Panc1 (cell line): Measurements from ENCODE around the gene CDS2. TPM values are rescaled to one million over a fixed set of nuclear protein-coding genes. Genes with fewer than 3 reads are reported as not detected.

ENCODE experiments used
- ATAC-seq: fragments of 200-7000 bp; cut with Tn5 transposase; 2 replicates; pipeline ENCODE4 v1.9.1; 2020; ENCODE audit warnings: mild to moderate bottlenecking, moderate library complexity
- BruUV-seq: library from RNA; stranded (reverse); fragments of 400-500 nt; replicated peaks from 2 replicates; lab custom pipeline; 2021; lab: Mats Ljungman, UMichigan
- CTCF ChIA-PET: fragments of 300-600 bp; sonication (Branson Sonifier 250); formaldehyde crosslinking; loops from one replicate; lab custom pipeline; 2022; ENCODE audit warnings: antibody characterized with exemption; lab: Charles Lee
- POLR2A ChIA-PET: fragments of 300-600 bp; sonication (Branson Sonifier 250); formaldehyde crosslinking; loops from one replicate; lab custom pipeline; 2022; ENCODE audit warnings: antibody characterized with exemption; lab: Charles Lee
- DNase-seq: peaks from one replicate; pipeline ENCODE4 v3.0.0-alpha.2; 2010; ENCODE audit warnings: low read depth, low spot score
- H3K27ac ChIP-seq: 2 replicates; pipeline ENCODE4 v1.5.1; 2011; ENCODE audit warnings: mild to moderate bottlenecking, low read length, inconsistent platforms
- H3K27me3 ChIP-seq: fragments of 200-500 bp; sonication (Bioruptor generic); 2 replicates; pipeline ENCODE4 v1.6.0; 2014; ENCODE audit warnings: low read length, inconsistent platforms; ENCODE audit not compliant: control insufficient read depth, insufficient read depth
- H3K36me3 ChIP-seq: fragments of 200-500 bp; sonication (Bioruptor generic); 2 replicates; pipeline ENCODE4 v1.5.1; 2014; ENCODE audit warnings: inconsistent platforms, mild to moderate bottlenecking, low read length, moderate library complexity; ENCODE audit not compliant: control insufficient read depth, insufficient read depth
- H3K4me1 ChIP-seq: 2 replicates; pipeline ENCODE4 v1.5.1; 2011; ENCODE audit warnings: inconsistent platforms, mild to moderate bottlenecking, low read length, moderate library complexity; ENCODE audit not compliant: control insufficient read depth, insufficient read depth
- H3K4me3 ChIP-seq, 2 experiments: 2 replicates each; pipeline ENCODE4 v1.5.1; 2011 to 2012; ENCODE audit warnings: low read depth in 2 of 2, low read length in 2 of 2, mild to moderate bottlenecking in 2 of 2, inconsistent platforms in 1 of 2, moderate library complexity in 1 of 2
- H3K9me3 ChIP-seq: fragments of 200-500 bp; sonication (Bioruptor generic); 2 replicates; pipeline ENCODE4 v1.5.1; 2014; ENCODE audit warnings: low read depth, mild to moderate bottlenecking, inconsistent platforms, low read length, moderate library complexity; ENCODE audit not compliant: control insufficient read depth, insufficient read depth
- POLR2AphosphoS5 ChIP-seq: IDR thresholded peaks from 2 replicates; pipeline ENCODE4 v1.6.1; 2012; ENCODE audit warnings: mild to moderate bottlenecking, low read depth, low read length, moderate library complexity
- SIN3A ChIP-seq: IDR thresholded peaks from 2 replicates; pipeline ENCODE4 v1.6.1; 2012; ENCODE audit warnings: low read depth, mild to moderate bottlenecking, low read length, moderate library complexity, borderline replicate concordance; ENCODE audit not compliant: insufficient read depth
- TCF7L2 ChIP-seq: IDR thresholded peaks from 2 replicates; pipeline ENCODE4 v1.6.1; 2011; ENCODE audit warnings: mild to moderate bottlenecking, low read depth, low read length, inconsistent platforms
- in situ Hi-C: cut with HindIII; loops from 2 replicates; pipeline ENCODE4 v1.10.0; 2016; ENCODE audit warnings: low sequenced_read_pairs, low pct_unique_long_range_greater_than_20kb
- intact Hi-C: fragments of 100-400 bp; cut with micrococcal nuclease; formaldehyde crosslinking; loops from one replicate; pipeline ENCODE4 v1.10.0; 2022; ENCODE audit not compliant: unreplicated experiment
- total RNA-seq: library from RNA; stranded (reverse); gene quantifications from one replicate; pipeline ENCODE4 v1.2.1, GENCODE V29; 2021; ENCODE audit not compliant: unreplicated experiment
- TF ChIP-seq, protein P1 (sequence below): fragments of 450-650 bp; IDR thresholded peaks from 2 replicates; pipeline ENCODE4 v1.5.1; 2017; ENCODE audit warnings: mild to moderate bottlenecking
- TF ChIP-seq, protein P2 (sequence below), 2 experiments: IDR thresholded peaks; 2 replicates each; pipeline ENCODE4 v1.6.1; 2011 to 2012; ENCODE audit warnings: low read depth in 2 of 2, control low read depth in 1 of 2, low read length in 1 of 2, mild to moderate bottlenecking in 1 of 2, moderate library complexity in 1 of 2; ENCODE audit not compliant: insufficient read depth in 1 of 2

CDS2 gene
- total RNA-seq, 1 experiment from 2014 or later: 54.0 TPM

DNA sequence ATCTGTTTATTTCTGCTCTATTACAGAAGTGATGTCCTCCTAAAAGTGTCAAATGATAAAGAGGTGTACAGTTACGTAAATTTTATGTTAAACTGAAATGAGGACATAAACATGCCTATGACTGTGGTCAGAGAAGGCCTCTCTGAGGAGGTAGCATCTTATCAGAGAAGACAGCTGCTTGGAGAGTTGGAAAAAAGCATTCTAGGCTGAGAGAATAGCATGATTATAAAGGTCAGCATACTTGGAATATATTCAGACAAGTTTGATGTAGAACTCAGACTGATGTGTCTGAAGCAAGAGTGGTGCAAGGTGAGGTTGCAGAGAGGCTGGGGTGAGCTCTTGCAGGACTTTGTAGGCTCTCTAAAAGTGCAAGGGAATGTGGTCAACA is 3.9 kb upstream of the CDS2 start:
- ChIA-PET POLR2A (no interaction called here), CTCF (no interaction called here)
- no peaks in the 10 kb centered on the region for H3K27me3 ChIP-seq
- H3K4me3 ChIP-seq: no peak overlapping the region
- TF ChIP-seq SIN3A: no peak
- TF ChIP-seq, protein P1, sequence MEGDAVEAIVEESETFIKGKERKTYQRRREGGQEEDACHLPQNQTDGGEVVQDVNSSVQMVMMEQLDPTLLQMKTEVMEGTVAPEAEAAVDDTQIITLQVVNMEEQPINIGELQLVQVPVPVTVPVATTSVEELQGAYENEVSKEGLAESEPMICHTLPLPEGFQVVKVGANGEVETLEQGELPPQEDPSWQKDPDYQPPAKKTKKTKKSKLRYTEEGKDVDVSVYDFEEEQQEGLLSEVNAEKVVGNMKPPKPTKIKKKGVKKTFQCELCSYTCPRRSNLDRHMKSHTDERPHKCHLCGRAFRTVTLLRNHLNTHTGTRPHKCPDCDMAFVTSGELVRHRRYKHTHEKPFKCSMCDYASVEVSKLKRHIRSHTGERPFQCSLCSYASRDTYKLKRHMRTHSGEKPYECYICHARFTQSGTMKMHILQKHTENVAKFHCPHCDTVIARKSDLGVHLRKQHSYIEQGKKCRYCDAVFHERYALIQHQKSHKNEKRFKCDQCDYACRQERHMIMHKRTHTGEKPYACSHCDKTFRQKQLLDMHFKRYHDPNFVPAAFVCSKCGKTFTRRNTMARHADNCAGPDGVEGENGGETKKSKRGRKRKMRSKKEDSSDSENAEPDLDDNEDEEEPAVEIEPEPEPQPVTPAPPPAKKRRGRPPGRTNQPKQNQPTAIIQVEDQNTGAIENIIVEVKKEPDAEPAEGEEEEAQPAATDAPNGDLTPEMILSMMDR: no peak
- no peak for TF ChIP-seq TCF7L2
- in situ Hi-C loops (no loop called here), intact Hi-C loops (no loop called here)
- DNase-seq (no peak), ATAC-seq (no peak)
- BruUV-seq: no TSS peak
- peaks cover 8% of the 10 kb centered on the region for H3K4me1 ChIP-seq
- H3K9me3 ChIP-seq: no peaks in the 10 kb centered on the region
- H3K36me3 ChIP-seq: peaks cover 10% of the 10 kb centered on the region
- H3K27ac ChIP-seq: no peak overlapping the region

DNA sequence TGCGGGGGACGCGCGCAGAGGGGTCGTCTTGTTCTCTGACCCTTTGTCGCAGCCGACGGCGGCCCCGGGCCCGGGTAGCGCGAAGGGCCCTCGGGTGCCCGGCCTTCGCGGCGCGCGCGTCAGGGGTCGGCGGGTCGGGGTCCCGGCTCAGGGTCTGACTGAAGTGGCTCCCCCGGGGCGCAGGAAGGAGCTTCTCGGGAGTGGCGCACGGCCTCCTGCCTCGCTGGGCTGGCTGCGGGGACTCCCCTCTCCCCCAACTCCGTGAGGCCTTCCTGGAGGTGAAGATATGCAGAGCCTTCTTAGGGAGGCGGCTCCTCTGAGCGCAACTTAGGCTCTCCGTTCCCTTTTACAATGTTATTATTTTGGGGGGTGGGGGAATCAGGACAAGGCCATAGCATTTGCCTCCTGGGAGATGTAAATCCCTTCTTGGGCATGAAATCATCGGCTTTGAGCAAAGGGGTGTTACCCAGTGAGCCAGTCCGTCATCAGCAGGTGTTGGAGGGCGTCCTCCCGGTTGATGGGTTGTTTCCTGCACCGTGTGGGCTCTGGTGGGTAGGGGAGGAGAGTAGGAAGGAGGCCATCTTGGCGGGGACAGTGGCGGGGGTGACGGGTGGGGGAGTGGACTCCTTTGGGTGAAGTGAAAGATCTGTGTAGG is 523 bp downstream of the CDS2 start:
- TF ChIP-seq POLR2AphosphoS5: no peak
- 0 out of 2 replicates have a peak, but pooled peaks have one; percentile 37 for TF ChIP-seq SIN3A
- TF ChIP-seq TCF7L2: no peak
- TF ChIP-seq, protein P2, sequence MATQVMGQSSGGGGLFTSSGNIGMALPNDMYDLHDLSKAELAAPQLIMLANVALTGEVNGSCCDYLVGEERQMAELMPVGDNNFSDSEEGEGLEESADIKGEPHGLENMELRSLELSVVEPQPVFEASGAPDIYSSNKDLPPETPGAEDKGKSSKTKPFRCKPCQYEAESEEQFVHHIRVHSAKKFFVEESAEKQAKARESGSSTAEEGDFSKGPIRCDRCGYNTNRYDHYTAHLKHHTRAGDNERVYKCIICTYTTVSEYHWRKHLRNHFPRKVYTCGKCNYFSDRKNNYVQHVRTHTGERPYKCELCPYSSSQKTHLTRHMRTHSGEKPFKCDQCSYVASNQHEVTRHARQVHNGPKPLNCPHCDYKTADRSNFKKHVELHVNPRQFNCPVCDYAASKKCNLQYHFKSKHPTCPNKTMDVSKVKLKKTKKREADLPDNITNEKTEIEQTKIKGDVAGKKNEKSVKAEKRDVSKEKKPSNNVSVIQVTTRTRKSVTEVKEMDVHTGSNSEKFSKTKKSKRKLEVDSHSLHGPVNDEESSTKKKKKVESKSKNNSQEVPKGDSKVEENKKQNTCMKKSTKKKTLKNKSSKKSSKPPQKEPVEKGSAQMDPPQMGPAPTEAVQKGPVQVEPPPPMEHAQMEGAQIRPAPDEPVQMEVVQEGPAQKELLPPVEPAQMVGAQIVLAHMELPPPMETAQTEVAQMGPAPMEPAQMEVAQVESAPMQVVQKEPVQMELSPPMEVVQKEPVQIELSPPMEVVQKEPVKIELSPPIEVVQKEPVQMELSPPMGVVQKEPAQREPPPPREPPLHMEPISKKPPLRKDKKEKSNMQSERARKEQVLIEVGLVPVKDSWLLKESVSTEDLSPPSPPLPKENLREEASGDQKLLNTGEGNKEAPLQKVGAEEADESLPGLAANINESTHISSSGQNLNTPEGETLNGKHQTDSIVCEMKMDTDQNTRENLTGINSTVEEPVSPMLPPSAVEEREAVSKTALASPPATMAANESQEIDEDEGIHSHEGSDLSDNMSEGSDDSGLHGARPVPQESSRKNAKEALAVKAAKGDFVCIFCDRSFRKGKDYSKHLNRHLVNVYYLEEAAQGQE (IDR thresholded peaks at IDR 0.05; ENCODE audit: insufficient read depth in 1 of 2, low read depth in 2 of 2, low read length in 1 of 2): no peak
- intact Hi-C loops: no loop called here
- no TSS peak for BruUV-seq
- Histone ChIP-seq H3K27ac (peak overlapping the region; percentile 83), H3K4me3 (peak overlapping the region; percentile 86 to 98), H3K4me1 (peaks cover 10% of the 10 kb centered on the region), H3K36me3 (no peaks in the 10 kb centered on the region), H3K27me3 (no peaks in the 10 kb centered on the region), H3K9me3 (no peaks in the 10 kb centered on the region)
- DNase-seq: no peak
- POLR2A ChIA-PET: interaction anchor here (0.5 to 0.7 kb wide), 5 partner anchors 196 to 1718 kb away, joined by 3 to 9 read pairs (median 4); no protein-coding TSS in a partner anchor
- peak; percentile 23 for ATAC-seq
- in situ Hi-C loops: no loop called here
- CTCF ChIA-PET: interaction anchor here (0.6 to 2.1 kb wide), 10 partner anchors 39 to 1451 kb away, joined by 3 to 74 read pairs (median 4); no protein-coding TSS in a partner anchor
